ENCODE results near the gene FOXP1.

GRCh38 chr3:71361334-71361890 is 222.1 kb downstream of the FOXP1 start:
- TF ChIP-seq, protein P1, sequence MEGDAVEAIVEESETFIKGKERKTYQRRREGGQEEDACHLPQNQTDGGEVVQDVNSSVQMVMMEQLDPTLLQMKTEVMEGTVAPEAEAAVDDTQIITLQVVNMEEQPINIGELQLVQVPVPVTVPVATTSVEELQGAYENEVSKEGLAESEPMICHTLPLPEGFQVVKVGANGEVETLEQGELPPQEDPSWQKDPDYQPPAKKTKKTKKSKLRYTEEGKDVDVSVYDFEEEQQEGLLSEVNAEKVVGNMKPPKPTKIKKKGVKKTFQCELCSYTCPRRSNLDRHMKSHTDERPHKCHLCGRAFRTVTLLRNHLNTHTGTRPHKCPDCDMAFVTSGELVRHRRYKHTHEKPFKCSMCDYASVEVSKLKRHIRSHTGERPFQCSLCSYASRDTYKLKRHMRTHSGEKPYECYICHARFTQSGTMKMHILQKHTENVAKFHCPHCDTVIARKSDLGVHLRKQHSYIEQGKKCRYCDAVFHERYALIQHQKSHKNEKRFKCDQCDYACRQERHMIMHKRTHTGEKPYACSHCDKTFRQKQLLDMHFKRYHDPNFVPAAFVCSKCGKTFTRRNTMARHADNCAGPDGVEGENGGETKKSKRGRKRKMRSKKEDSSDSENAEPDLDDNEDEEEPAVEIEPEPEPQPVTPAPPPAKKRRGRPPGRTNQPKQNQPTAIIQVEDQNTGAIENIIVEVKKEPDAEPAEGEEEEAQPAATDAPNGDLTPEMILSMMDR (conservative IDR thresholded peaks at IDR 0.05 in 1 of 2, IDR thresholded peaks at IDR 0.05 in 1 of 2; ENCODE audit: extremely low read depth in 1 of 2, insufficient read depth in 1 of 2, low read depth in 1 of 2, low read length in 2 of 2): no peak
- TF ChIP-seq EZH2 (IDR thresholded peaks at IDR 0.05; ENCODE audit: borderline replicate concordance, low read length): no peak

Measured in mammary epithelial cell (primary cell).